HG03521 (cell line): ENCODE measurements around the gene SRCAP.

ENCODE experiments used
- ATAC-seq: cut with Tn5 transposase; IDR thresholded peaks from one replicate; pipeline ENCODE4 v1.9.1; 2021; ENCODE audit warnings: mild to moderate bottlenecking, moderate library complexity; ENCODE audit not compliant: unreplicated experiment

SRCAP gene

DNA sequence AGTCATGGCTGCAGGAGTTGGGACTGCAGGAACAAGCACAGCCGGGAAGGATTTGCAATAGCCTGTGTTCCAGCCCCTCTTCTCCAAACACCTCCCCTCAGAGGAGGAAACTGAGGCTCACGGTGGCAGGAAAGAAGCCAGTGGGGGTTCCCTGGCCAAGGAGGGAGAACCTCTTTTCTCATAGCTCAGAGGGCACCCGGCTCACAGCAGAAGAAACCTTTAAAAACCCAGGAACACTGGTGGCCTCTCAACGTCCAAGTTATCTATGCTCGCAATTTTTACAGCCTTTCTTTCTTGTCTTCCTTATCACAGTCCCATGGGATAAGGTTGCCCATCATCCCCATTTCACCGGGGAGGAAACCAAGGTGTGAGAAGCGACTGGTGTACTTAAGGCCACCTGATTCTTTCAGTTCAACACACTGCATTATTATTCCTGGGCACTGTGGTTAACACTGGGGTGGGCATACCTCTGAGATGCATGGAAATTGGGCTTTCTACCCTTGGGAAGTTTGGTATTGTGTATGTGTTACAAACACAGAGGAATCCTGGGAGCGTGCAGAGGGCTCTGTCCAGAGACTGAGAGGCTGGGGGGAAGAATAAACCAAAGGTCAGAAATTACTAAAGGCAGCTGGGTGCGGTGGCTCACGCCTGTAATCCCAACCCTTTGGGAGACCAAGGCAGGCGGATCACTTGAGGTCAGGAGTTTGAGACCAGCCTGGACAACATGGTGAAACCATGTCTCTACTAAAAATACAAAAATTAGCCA, 88.8 kb downstream of the SRCAP start:
- ATAC-seq: no peak
